ENCODE measurements around the gene ADI1.
"Not testable (repeated sequence)": the region's sequence is repeated elsewhere in the genome, so short reads cannot be mapped to it uniquely, and the experiment has no call there.

The ADI1 gene

DNA sequence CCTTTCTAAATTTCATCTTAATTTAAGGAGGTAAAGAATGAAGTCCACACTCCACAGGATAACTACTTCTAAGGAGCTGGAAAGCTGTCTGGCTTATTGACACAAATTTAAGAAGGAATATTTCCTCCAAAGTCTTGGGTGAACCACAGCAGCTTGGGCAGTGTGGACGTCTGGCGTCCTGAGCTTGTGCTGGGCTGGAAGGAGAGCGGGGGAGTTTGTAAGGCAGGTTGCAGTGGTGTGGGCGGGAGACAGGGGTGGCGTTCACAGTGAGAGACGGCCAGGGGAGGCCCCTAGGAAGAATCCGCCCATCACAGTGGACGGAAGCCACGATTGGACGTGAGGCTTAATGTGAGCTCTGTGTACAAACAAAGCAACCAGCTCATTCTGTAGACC, 25.7 kb downstream of the ADI1 start:
- no peak for DNase-seq

DNA sequence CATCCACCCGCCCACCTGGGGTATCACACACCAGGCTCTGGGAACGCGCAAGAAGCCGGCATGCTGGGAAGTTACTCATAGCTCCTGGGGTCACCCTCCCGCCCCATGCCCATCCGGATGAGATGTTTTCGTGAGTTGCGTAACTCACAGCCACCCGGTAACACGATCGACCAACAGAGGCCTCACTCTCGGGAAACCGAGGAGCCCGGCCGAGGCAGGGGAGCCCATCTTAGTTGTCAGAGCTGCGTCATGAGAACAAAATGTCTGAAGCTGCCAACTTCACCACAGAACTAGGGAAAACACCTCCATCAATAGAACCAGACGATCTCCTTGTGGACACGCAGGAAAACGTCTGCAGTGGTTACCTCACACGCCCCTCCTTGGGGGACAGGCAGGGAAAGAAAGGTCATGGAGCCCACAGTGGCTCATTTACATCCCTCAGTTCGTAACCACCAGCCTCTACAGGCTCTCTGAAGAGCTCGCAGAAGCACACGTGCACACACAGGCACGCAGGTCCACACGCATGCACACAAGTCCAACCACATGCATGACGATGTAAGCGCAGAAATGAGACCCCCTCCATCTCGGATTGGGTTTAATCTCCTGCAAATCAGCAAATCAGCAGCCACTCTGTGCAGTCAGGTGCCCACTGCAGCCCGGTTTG, 26.2 kb downstream of the ADI1 start:
- DNase-seq = peak; percentile 26

DNA sequence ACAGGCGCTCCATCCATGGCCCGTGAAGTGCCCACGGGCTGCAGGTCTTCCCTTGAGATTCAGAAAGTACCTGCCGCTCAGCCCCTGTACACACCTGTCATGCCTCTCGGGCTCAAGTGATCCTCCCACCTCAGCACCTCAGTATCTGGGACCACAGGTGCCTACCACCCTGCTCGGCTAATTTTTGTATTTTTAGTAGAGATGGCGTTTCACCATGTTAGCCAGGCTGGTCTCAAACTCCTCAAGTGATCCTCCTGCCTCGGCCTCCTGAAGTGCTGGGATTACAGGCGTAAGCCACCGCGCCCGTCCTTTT, 26.9 kb downstream of the ADI1 start:
- DNase-seq = not testable (repeated sequence)

DNA sequence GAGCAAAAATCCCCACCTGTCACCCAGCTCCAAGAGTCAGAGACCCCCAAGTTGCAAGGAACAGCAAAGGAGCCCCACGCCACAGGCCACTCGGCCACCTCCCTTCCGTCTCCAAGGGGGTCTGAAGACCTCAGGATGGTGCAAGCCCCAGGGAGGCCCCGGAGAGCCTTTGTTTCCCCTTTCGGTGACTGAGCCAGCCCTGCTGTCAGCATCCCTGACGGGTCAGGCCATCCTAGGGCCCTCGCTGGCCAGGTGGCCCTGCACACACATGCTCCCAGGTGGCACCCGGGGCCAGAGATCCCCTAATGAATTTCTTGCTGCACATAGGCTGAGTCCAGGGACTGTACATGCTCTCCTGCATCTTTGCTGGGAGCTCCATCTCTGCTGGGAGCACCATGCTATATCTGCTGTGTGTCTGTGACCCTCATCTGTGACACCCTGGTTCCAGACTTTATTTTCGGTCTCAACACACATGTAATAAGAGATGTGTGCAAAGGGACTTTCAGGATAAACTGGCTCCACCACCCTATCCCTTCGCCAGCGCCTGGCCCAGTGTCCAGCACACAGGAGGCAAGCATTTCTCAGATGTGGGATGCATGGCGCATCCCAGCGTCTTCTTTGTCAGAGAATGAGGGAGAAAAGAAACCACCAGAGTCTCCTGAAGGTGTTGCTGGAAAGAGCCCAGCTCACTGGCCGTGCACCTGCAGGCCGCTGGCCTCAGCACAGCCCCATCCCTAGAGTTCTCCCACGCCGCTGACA, 27.4 kb downstream of the ADI1 start:
- DNase-seq = no peak

DNA sequence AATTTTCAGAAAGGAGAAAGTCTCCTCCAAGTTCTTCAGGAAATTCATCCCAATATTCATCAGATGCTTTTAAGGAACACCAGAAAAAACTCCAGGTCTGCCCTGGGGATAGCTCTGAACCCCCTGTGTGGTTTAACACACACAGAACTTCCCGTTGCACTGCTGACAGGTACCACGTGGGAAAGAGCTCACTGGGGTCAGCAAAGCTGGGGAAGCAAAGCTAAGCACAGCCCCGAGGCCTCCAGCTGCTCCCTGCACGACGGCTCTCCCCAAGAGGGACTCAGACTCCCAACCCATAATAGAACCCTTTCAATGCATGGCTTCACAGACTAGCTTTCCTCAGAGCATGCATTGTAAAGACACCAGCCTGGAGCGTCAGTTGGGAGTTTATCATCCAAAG, 28.0 kb downstream of the ADI1 start:
- DNase-seq = no peak

DNA sequence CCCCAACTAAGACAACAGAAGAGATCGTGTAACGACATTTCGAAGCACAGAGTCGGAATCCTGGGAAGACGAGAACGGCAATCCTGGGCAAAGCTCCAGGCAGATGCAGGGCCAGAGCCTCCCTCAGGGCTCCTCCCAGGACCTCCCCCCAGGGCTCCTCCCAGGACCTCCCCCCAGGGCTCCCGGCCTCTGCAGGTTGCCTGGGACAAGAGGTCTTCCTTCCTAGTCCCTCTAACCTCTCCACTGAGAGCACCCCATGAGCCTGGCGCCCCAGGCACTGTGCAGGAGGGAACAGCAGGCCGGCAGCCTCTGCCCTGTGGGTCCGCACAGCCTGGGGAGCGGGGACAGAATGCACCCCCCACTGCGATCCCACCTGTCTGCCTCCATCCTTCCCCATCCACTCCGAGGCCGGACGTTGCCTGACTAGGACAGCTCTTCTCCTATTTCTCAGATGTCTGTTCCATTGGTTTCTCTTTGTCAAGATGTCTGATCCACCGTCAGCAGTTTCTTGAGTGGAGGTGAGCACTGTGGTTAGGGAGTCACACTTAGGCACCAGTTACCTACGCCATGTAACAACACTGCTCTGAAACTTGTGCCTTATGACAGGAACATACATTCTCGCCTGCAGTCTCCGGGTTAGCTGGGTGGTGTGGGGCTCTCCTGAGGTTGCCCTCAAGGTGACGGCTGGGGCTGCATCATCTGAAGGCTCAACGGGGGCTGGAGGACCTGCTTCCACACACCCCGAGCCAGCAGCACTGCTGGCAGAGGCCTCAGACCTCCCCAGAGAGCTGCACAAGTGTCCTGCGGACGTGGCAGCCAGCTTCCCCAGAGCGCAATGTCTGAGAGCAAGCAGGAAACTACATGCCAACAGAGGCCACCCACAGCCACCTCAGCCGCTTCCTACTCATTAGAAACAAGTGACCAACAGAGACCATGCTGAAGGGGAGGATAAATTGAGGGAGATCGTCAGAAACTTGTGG, 28.9 kb downstream of the ADI1 start:
- no peak for DNase-seq

DNA sequence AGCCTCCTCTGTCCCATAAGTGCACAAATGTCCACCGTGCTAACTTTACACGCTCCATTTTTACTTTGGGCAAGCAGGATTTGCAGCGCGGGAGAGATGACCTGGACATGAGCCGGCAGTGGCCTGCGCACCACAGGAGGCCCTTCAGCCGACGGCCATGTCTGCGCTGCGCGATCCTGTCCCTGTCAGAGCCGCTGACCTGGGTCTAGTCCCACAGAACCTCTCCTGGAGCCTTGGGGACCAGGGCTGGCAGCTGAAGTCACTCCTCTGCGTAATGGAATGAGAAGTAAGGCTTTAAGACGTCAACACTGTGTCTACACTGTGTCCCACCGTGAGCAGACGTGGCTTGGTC, 29.6 kb downstream of the ADI1 start:
- no peak for DNase-seq

DNA sequence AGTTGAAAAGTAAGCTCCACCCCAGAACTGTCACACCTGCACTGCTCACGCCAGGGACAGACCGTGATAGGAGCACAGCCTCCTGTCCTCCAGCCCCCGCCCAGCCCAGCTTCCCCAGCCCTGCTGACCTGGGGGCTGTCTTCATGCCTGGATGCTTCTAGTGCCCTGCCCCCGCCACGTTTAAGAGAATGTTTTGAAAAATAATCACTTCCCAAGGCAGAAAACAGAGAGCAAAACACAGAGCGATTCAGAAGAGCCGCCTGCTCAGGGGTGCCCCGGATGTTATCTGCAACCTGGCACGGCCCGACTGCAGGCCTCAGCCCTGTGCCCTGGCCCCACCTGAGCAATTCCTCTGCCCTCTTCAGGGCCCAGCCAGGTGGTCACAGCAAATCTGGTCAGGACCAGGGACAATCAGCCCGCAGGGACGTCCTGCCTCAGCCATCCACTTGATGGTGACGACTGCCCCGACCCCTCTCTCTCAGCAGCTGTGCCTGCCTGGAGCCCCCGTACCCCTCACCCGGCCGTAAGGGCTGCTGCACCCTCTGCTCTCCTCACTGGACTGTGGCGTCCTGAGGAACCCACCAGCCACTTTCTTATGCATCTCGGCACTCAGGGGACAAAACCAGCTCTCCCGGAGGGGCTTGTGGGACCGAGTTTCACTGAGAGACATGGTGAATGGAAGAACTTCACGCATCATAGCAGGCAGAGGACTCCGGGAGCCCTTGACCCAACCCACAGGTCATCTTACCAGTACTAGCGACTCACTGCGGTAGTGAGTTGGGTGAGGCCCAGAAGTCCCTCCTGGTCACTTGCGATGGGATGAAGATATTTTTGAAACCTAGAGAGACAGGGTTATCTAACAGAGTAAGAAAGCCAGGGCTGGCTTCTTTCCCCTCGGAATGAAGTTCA, 30.2 kb downstream of the ADI1 start:
- DNase-seq = no peak

DNA sequence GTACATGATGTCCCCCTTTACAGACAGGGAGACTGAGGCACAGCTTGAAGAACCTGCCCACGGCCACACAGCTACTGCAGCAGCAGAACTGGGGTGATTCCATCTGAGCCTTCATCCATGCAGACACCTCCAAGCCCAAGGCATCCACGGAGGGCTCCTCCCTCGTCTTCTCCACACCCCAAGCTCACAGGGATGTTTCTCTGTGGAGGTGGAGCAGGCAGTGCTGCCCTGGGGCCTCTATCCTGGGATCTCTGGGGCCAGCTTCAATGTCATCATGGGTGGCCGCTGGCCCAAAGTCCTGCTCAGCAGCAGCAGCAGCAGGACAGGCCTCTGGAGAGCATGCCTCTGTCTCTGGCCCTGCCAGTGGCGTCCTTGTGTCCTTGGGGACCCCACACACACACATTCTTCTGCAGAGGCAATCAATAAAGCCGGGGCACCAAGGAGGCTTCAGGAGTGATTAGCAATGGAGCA, 31.2 kb downstream of the ADI1 start:
- DNase-seq = no peak

DNA sequence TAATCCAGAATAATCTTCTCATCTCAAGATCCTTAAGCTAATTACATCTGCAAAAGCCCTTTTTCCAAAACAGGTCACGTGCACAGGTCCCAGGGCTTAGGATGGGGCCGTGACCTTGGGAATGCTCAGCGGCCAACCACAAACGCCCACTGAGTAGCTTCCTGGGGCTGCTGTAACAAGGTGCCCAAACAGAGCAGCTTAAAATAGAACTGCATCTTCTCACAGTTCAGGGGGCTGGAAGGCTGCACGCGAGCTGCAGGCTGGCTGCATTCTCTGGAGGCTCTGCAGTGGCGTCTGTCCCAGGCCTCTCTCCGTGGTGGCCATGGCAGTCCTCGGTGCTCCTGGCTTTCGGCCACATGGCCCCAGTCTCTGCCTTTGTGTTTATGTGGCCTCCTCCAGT, 31.9 kb downstream of the ADI1 start:
- no peak for DNase-seq

DNA sequence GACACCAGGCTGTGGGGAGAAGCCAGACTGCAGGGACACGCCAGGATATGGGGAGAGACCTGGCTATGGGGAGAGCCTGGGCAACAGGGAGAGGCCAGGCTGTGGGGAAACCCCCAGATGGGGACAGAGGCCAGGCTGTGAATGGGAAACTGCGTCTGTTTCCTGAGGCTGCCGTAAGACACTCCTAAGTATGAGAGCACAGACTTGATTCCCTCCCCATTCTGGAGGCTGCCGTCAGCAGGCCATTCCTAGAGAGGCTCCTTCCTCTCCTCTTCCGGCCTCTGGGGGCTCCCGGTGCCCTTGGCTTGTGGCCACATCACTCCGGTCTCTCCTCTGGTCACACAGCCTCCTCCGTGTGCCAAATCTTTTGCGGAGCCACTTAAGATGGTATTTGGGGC, 32.3 kb downstream of the ADI1 start:
- DNase-seq = no peak

DNA sequence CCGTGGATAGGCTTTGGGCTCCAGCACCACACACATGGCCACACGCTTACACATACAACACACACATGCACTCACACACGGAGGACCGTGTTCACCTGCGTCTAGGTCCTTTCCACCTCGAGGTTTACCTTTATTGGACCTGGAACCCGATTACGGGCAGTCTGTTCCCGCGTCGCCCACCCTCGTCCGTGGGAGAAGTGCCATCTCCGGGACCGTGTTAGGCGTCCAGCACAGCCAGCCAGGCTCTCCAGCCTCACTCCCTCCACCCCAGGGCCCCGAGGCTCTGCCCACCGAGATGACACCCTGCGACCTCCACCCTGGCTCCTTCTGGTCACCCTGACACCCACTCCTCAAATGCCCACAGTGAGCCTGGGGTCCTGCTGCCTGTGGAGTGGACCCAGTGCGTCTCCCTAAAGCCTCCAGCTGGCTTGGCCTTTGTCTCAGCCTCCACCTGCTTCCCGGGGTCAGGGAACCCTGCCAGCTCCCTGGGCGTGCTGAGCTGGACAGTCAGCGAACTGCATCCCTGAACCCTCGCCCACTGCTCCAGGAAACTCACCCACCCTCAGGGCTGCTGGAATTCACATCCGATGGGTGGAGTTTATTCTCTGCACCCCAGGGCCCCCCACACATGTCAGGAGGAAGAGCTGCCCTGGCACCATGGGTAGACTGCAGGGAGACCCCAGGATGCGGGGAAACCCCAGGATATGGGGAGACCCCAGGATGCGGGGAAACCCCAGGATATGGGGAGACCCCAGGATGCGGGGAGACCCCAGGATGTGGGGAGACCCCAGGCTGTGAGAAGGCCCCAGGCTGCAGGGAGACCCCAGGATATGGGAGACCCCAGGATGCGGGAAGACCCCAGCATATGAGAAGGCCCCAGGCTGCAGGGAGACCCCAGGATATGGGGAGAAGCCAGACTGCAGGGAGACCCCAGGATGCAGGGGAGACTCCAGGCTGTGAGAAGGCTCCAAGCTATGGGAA, 33.0 kb downstream of the ADI1 start:
- DNase-seq = no peak

DNA sequence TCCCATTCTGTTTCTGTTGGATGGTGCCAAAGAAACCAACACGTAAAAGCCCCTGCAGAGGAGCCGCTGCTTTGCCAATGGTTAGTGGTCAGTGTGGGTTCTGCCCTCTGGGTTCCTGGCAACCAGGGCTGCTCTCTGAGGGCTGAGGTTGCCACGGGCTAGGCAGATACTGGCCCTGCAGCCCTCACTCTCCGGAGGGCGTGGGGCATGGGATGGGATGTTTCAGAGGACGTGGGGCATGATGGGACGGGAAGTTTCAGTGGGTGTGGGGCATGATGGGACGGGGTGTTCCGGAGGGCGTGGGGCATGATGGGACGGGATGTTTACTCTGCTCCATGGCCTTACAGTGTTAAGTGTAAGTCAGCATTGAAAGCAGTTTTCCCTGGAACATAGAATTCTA, 34.2 kb downstream of the ADI1 start:
- DNase-seq = no peak

DNA sequence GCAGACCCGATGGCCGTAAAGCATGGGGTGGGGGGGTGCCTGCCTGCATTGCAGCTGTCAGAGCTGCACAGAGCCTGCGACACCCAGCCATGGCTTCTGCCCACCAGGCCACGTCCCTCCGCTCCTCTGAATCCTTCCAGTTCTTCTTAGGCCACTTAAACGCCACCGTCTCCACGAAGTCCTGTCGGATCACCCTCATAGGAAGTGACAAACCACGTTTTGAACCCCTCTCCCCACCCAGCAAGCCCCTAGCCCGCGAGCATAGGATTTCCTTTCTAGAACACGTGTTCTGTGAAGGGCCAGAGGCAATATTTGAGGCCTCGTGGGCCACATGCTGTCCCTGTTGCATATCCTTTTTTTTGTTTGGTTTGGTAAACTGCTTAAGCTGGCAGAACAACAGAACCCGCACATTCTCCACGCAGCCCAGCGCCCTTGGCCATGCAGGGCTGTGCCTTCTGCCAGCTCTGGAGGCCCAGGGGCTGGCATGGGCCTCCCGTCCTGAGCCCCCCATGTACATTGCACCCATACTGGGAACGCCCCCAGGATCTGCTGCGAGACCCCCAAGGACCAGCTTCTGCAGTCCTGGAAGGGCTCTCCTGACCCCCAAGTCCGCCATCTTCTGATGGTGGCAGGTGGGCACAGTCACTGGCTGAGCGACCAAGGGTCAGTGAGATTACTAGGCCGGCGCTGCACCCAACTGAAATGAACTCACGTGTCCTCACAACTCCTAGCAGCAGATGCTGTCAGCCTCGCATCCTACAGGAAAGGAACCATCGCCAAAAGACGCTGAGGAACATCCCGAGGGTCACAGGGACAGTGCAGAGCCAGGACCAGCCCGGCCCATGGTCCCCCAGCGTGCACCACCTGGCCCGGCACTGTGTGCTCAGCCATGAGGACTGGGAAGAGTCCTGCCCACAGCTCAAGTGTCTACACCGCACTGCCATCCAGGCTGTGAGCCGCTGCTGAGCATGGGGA, 35.1 kb downstream of the ADI1 start:
- no peak for DNase-seq

DNA sequence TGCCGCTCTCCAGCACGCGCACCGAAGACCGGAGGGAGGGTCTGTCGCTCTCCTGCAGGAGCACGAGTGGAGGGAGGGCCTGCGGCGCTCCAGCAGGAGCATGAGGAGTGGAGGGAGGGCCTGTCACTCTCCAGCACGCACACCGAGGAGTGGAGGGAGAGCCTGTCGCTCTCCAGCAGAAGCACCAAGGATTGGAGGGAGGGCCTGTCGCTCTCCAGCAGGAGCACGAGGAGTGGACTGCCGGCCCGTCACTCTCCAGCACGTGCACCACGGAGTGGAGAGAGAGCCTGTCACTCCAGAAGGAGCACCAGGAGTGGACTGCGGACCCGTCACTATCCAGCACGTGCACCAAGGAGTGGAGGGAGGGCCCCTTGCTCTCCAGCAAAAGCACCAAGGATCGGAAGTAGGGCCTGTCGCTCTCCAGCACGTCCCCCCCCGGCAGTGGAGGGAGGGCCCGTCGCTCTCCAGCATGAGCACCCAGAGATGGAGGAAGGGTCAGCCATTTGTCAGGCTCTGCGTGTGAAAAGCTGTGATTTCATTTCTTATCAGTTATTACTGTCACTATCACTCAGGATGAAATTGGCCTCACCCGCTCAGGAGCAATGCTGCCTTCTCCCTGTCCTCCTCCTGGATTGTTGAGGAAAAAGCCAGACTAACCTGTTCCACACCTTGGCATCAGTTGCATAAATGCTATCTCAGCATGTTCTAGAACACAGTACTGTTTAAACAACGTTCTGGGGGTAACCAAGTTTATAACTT, 35.9 kb downstream of the ADI1 start:
- DNase-seq = peak; percentile 92

DNA sequence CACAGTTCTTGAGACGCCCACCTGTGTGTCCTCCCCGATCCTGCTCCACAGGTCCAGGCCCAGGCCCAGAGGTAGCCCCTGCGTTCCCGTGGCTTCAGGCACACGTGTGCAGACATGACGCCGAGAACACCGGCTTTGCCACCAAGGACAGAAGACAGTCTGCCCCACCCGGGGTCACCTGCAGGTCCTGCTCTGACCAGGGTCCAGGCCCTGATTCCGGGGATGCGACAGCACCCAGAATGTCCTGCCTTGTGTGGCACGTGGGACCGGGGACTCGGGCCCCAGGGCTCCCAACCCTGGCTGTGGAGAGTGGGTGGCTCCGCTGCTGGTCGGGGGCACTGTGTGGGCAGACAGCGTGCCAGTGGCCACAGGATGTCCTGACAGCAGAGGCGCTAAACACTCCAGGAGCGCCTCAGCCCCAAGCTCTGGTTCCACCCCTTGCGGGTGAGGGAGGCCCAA, 36.9 kb downstream of the ADI1 start:
- DNase-seq = no peak

DNA sequence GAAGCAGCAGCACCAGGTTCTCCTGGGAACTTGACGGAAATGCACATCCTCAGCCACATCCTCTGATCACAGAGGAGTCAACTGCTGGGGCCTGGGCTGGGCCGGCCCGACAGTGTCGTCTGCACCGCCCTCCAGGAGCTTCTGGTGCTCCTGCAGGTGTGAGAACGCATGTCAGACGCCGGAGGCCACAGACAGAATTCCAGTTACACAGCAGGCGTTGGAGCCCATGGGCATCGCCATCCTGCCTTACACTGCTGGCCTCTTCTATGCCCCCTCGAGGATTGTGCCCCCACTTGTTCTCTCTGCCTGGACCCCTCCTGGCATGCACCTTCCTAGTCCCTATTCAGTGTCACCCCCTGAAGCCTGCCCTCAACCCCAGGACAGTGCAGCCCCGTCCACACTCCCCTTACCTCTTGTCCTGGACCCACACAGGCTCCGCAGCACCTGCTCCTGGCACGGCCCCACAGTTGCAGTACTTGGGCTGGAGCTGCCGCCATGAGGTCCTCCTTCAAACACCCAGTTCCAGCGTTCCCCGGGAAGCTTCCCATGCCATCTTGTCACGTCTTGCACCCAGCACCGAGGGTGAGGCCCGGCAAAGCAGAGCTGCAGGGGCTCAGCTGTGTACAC, 37.5 kb downstream of the ADI1 start:
- DNase-seq = no peak

DNA sequence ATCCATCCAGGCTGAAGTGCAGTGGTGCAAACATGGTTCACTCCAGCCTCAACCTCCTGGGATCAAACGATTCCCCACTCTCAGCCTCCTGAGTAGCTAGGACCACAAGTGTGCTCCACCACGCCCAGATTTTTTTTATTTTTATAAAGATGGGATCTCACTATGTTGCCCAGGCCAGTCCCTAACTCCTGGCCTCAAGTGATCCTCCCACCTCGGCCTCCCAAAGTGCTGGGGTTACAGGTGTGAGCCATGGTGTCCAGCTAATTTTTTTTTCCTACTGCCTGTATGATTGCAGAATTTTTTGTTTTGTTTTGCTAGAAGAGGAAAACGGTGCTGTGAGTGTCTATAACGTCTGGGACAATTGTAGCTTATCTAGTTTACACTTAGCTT, 38.3 kb downstream of the ADI1 start:
- no peak for DNase-seq

Measured in fibroblast of skin of scalp (primary cell).